Adipocyte (in vitro differentiated cells): ENCODE results near the gene MEF2B.

Experiments used
- DNase-seq: peaks from one replicate; pipeline ENCODE4 v3.0.0-alpha.2; 2015; ENCODE audit warnings: low read depth
- H3K27me3 ChIP-seq: replicated peaks from 2 replicates; pipeline ENCODE4 v1.7.0; 2013; ENCODE audit warnings: mild to moderate bottlenecking, low read length, moderate library complexity; ENCODE audit not compliant: control insufficient read depth, insufficient read depth
- H3K36me3 ChIP-seq: 2 replicates; pipeline ENCODE4 v1.7.0; 2013; ENCODE audit warnings: low read length, mild to moderate bottlenecking, moderate library complexity; ENCODE audit not compliant: control insufficient read depth, insufficient read depth, severe bottlenecking
- H3K4me1 ChIP-seq: 2 replicates; pipeline ENCODE4 v1.7.0; 2013; ENCODE audit warnings: mild to moderate bottlenecking, low read length, moderate library complexity; ENCODE audit not compliant: control insufficient read depth, insufficient read depth
- H3K4me3 ChIP-seq: 2 replicates; pipeline ENCODE4 v1.7.0; 2013; ENCODE audit warnings: mild to moderate bottlenecking, low read length, moderate library complexity
- H3K9ac ChIP-seq: 2 replicates; pipeline ENCODE4 v1.7.0; 2013; ENCODE audit warnings: mild to moderate bottlenecking, low read length, moderate library complexity
- H3K9me3 ChIP-seq: 2 replicates; pipeline ENCODE4 v1.7.0; 2013; ENCODE audit warnings: mild to moderate bottlenecking, low read length, moderate library complexity; ENCODE audit not compliant: control insufficient read depth

The MEF2B gene

GRCh38 chr19:19207637-19208572 is 37.8 kb upstream of the MEF2B start:
- Histone ChIP-seq H3K4me3 (no peak overlapping the region), H3K9ac (no peak overlapping the region), H3K9me3 (no peaks in the 10 kb centered on the region), H3K36me3 (no peaks in the 10 kb centered on the region), H3K4me1 (peaks cover under 1% of the 10 kb centered on the region), H3K27me3 (peaks cover 39% of the 10 kb centered on the region)
- no peak for DNase-seq

GRCh38 chr19:19206938-19207337 is 36.9 kb upstream of the MEF2B start:
- no peak for DNase-seq

GRCh38 chr19:19205416-19206410 is 35.6 kb upstream of the MEF2B start:
- Histone ChIP-seq H3K36me3 (peaks cover 10% of the 10 kb centered on the region), H3K27me3 (peaks cover 25% of the 10 kb centered on the region), H3K9ac (no peak overlapping the region), H3K4me3 (no peak overlapping the region), H3K9me3 (no peaks in the 10 kb centered on the region), H3K4me1 (peaks cover 7% of the 10 kb centered on the region)
- DNase-seq = no peak

More at GRCh38 chr19:19206938-19207337, 36.9 kb upstream of the MEF2B start:
- Histone ChIP-seq H3K27me3 (peaks cover 32% of the 10 kb centered on the region), H3K36me3 (peaks cover 2% of the 10 kb centered on the region), H3K4me1 (peaks cover 7% of the 10 kb centered on the region), H3K9me3 (no peaks in the 10 kb centered on the region), H3K9ac (no peak overlapping the region), H3K4me3 (no peak overlapping the region)

- DNase-seq = no peak
- Histone ChIP-seq H3K36me3 (peaks cover 11% of the 10 kb centered on the region), H3K9ac (no peak overlapping the region), H3K4me3 (no peak overlapping the region), H3K4me1 (peaks cover 7% of the 10 kb centered on the region), H3K27me3 (peaks cover 20% of the 10 kb centered on the region), H3K9me3 (no peaks in the 10 kb centered on the region)
Measured at GRCh38 chr19:19204181-19204580, 34.1 kb upstream of the MEF2B start.

GRCh38 chr19:19203012-19203856 is 33.2 kb upstream of the MEF2B start, which contains the start of gene NR2C2AP:
TSS of gene NR2C2AP (minus strand) at chr19:19203414. CDS start at chr19:19203060, 354 bp downstream.
- H3K36me3 ChIP-seq = peaks cover 20% of the 10 kb centered on the region
- peaks cover 7% of the 10 kb centered on the region for H3K4me1 ChIP-seq
- no peaks in the 10 kb centered on the region for H3K9me3 ChIP-seq
- peak; percentile 95 for DNase-seq
- H3K27me3 ChIP-seq = peaks cover 19% of the 10 kb centered on the region
- peak within 1 kb of the TSS; percentile 90 for H3K4me3 ChIP-seq
- H3K9ac ChIP-seq = peak within 1 kb of the TSS; percentile 91

GRCh38 chr19:19202707-19203011 is 32.6 kb upstream of the MEF2B start:
- no peak for DNase-seq
- Histone ChIP-seq H3K4me3 (peak overlapping the region; percentile 90), H3K9me3 (no peaks in the 10 kb centered on the region)

GRCh38 chr19:19201697-19202630 is 31.9 kb upstream of the MEF2B start:
- no peak for DNase-seq
- peaks cover 15% of the 10 kb centered on the region for H3K27me3 ChIP-seq
- peaks cover 31% of the 10 kb centered on the region for H3K36me3 ChIP-seq
- peak overlapping the region; percentile 91 for H3K9ac ChIP-seq
- H3K4me1 ChIP-seq = peaks cover 7% of the 10 kb centered on the region
- no peaks in the 10 kb centered on the region for H3K9me3 ChIP-seq
- H3K4me3 ChIP-seq = peak overlapping the region; percentile 90

More at GRCh38 chr19:19202707-19203011, 32.6 kb upstream of the MEF2B start:
- Histone ChIP-seq H3K9ac (peak overlapping the region; percentile 91), H3K27me3 (peaks cover 19% of the 10 kb centered on the region), H3K4me1 (peaks cover 7% of the 10 kb centered on the region), H3K36me3 (peaks cover 25% of the 10 kb centered on the region)

GRCh38 chr19:19193926-19194325 is 23.9 kb upstream of the MEF2B start:
- Histone ChIP-seq H3K36me3 (peaks cover 21% of the 10 kb centered on the region), H3K27me3 (no peaks in the 10 kb centered on the region), H3K9ac (peak overlapping the region; percentile 98), H3K9me3 (no peaks in the 10 kb centered on the region), H3K4me3 (peak overlapping the region; percentile 94), H3K4me1 (peaks cover 32% of the 10 kb centered on the region)
- DNase-seq = no peak

- Histone ChIP-seq H3K4me1 (peaks cover 32% of the 10 kb centered on the region), H3K9ac (peak overlapping the region; percentile 98), H3K9me3 (no peaks in the 10 kb centered on the region), H3K36me3 (peaks cover 12% of the 10 kb centered on the region), H3K4me3 (peak overlapping the region; percentile 94), H3K27me3 (no peaks in the 10 kb centered on the region)
- no peak for DNase-seq
Measured at GRCh38 chr19:19192910-19193423, 22.9 kb upstream of the MEF2B start.
